Trophoblast cell (in vitro differentiated cells and primary cell): Measurements from ENCODE around the gene TIMP2. TPM values are rescaled to one million over a fixed set of nuclear protein-coding genes. Genes with fewer than 3 reads are reported as not detected.

ENCODE experiments used
- DNase-seq, 2 donors: peaks; one replicate each; pipeline ENCODE4 v3.0.0-alpha.2; 2016
- H2AFZ ChIP-seq: 2 replicates; pipeline ENCODE4 v1.6.1; 2013; ENCODE audit warnings: low read length, moderate library complexity, mild to moderate bottlenecking; ENCODE audit not compliant: insufficient read depth, poor library complexity
- H2AK5ac ChIP-seq: 2 replicates; pipeline ENCODE4 v1.6.1; 2013; ENCODE audit warnings: mild to moderate bottlenecking, low read length
- H2BK120ac ChIP-seq: 2 replicates; pipeline ENCODE4 v1.6.1; 2013; ENCODE audit warnings: low read length, mild to moderate bottlenecking, moderate library complexity; ENCODE audit not compliant: insufficient read depth, poor library complexity
- H2BK12ac ChIP-seq: 2 replicates; pipeline ENCODE4 v1.6.1; 2013; ENCODE audit warnings: mild to moderate bottlenecking, low read length, moderate library complexity
- H2BK5ac ChIP-seq: 2 replicates; pipeline ENCODE4 v1.6.1; 2013; ENCODE audit warnings: low read length, low read depth, moderate library complexity, mild to moderate bottlenecking; ENCODE audit not compliant: poor library complexity
- H3K14ac ChIP-seq: 2 replicates; pipeline ENCODE4 v1.6.1; 2013; ENCODE audit warnings: mild to moderate bottlenecking, low read length
- H3K18ac ChIP-seq: 2 replicates; pipeline ENCODE4 v1.6.1; 2013; ENCODE audit warnings: mild to moderate bottlenecking, low read length
- H3K23ac ChIP-seq: 2 replicates; pipeline ENCODE4 v1.6.1; 2013; ENCODE audit warnings: low read length
- H3K27ac ChIP-seq: 2 replicates; pipeline ENCODE4 v1.5.1; 2013; ENCODE audit warnings: low read depth, mild to moderate bottlenecking, inconsistent platforms, low read length, moderate library complexity
- H3K27me3 ChIP-seq: 2 replicates; pipeline ENCODE4 v1.6.1; 2013; ENCODE audit warnings: inconsistent platforms, mild to moderate bottlenecking, low read length, moderate library complexity; ENCODE audit not compliant: insufficient read depth
- H3K36me3 ChIP-seq, 2 experiments: 1 replicate in 1 of 2; 2 replicates in 1 of 2; pipeline ENCODE4 v1.6.1; 2013; ENCODE audit warnings: low read length in 2 of 2, mild to moderate bottlenecking in 2 of 2, moderate library complexity in 1 of 2; ENCODE audit not compliant: insufficient read depth in 2 of 2, control insufficient read depth in 1 of 2
- H3K4ac ChIP-seq: 2 replicates; pipeline ENCODE4 v1.6.1; 2013; ENCODE audit warnings: low read depth, mild to moderate bottlenecking, low read length, moderate library complexity
- H3K4me1 ChIP-seq, 2 experiments: 1 replicate in 1 of 2; 2 replicates in 1 of 2; pipeline ENCODE4 v1.6.1; 2013; ENCODE audit warnings: low read length in 2 of 2, mild to moderate bottlenecking in 2 of 2, moderate library complexity in 1 of 2; ENCODE audit not compliant: insufficient read depth in 2 of 2, control insufficient read depth in 1 of 2
- H3K4me2 ChIP-seq: 2 replicates; pipeline ENCODE4 v1.6.1; 2013; ENCODE audit warnings: inconsistent platforms, mild to moderate bottlenecking, low read length, moderate library complexity
- H3K4me3 ChIP-seq: 2 replicates; pipeline ENCODE4 v1.5.1; 2013; ENCODE audit warnings: mild to moderate bottlenecking, low read depth, low read length, inconsistent platforms
- H3K79me1 ChIP-seq: one replicate; pipeline ENCODE4 v1.6.1; 2013; ENCODE audit warnings: low read length
- H3K79me2 ChIP-seq: 2 replicates; pipeline ENCODE4 v1.6.1; 2013; ENCODE audit warnings: low read length, mild to moderate bottlenecking; ENCODE audit not compliant: control insufficient read depth, insufficient read depth, poor library complexity
- H3K9ac ChIP-seq: 2 replicates; pipeline ENCODE4 v1.6.1; 2013; ENCODE audit warnings: mild to moderate bottlenecking, low read length
- H3K9me3 ChIP-seq: 2 replicates; pipeline ENCODE4 v1.6.1; 2013; ENCODE audit warnings: low read depth, mild to moderate bottlenecking, control low read depth, inconsistent platforms, low read length; ENCODE audit not compliant: insufficient read depth
- H4K12ac ChIP-seq: 2 replicates; pipeline ENCODE4 v1.6.1; 2013; ENCODE audit warnings: low read depth, mild to moderate bottlenecking, low read length, moderate library complexity
- H4K8ac ChIP-seq: 2 replicates; pipeline ENCODE4 v1.6.1; 2013; ENCODE audit warnings: low read depth, mild to moderate bottlenecking, low read length, moderate library complexity
- H4K91ac ChIP-seq: one replicate; pipeline ENCODE4 v1.6.1; 2013; ENCODE audit warnings: low read depth, mild to moderate bottlenecking, low read length, moderate library complexity
- WGBS: extraction: QIAGEN DNeasy Blood & Tissue Kit; methylation state at CpG from one replicate; pipeline ENCODE4 v1.1.7; 2013; ENCODE audit warnings: missing lambda C conversion rate; ENCODE audit not compliant: insufficient read length, insufficient coverage; ENCODE audit errors: extremely low coverage; 5-methylcytosine and 5-hydroxymethylcytosine counted together
- polyA plus RNA-seq: library from polyadenylated mRNA; stranded (reverse); fragments of 200-250 nt; gene quantifications from 2 replicates; pipeline ENCODE4 v1.2.3, GENCODE V29; 2013

TIMP2 gene
- 53.1 and 56.6 TPM in 2 replicates for polyA plus RNA-seq

DNA sequence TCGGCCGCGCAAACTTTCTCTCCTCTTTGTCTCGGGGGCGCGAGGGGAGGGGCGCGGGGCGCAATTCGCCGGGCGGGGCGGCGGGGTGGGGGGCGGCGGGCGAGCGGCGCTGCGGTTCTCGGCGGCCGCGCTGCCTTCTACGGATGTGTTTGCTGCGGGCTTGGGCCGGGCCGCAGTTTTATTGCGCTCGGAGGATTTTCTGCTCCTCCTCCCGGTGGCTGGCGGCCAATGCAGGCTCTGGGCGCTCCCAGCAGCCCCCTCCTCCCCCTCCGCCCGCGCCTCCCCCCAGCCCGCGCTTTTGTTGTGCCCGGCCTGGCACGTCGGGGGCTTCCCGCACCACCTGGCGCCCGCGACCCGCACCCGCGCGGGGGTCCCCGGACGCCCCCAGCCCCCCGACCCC lies at the start of gene TIMP2:
TIMP2 (minus strand) TSS at position 154 of the 400 bp plus-strand sequence. CDS start 299 bp downstream, outside the sequence.
- no peak within 1 kb of the TSS for H2BK5ac ChIP-seq
- H2AFZ ChIP-seq = peak within 1 kb of the TSS; percentile 68
- peak within 1 kb of the TSS; percentile 59 for H3K9ac ChIP-seq
- no peaks in the 10 kb centered on the region for H3K9me3 ChIP-seq
- H3K79me1 ChIP-seq = peaks cover 9% of the 10 kb centered on the region
- no peak within 1 kb of the TSS for H3K23ac ChIP-seq
- peak within 1 kb of the TSS; percentile 69 for H4K91ac ChIP-seq
- WGBS = no CpG with 5 or more reads among the region's 52 CpGs
- H3K4ac ChIP-seq = peak within 1 kb of the TSS; percentile 89
- H3K36me3 ChIP-seq = peaks cover 0 to 5% of the 10 kb centered on the region in 2 experiments
- peak within 1 kb of the TSS; percentile 78 for H4K8ac ChIP-seq
- peak within 1 kb of the TSS; percentile 74 for H2BK12ac ChIP-seq
- peak; percentile 84 to 92 for DNase-seq
- H3K4me1 ChIP-seq = peaks cover 13% of the 10 kb centered on the region in 2 experiments
- H3K14ac ChIP-seq = peak within 1 kb of the TSS; percentile 62
- peak within 1 kb of the TSS; percentile 59 for H4K12ac ChIP-seq
- peak within 1 kb of the TSS; percentile 50 for H2AK5ac ChIP-seq
- peak within 1 kb of the TSS; percentile 71 for H3K18ac ChIP-seq
- no peaks in the 10 kb centered on the region for H3K27me3 ChIP-seq
- peak within 1 kb of the TSS; percentile 54 for H2BK120ac ChIP-seq
- H3K27ac ChIP-seq = no peak within 1 kb of the TSS
- peak within 1 kb of the TSS; percentile 80 for H3K4me3 ChIP-seq
- peaks cover 7% of the 10 kb centered on the region for H3K79me2 ChIP-seq
- peak within 1 kb of the TSS; percentile 96 for H3K4me2 ChIP-seq

DNA sequence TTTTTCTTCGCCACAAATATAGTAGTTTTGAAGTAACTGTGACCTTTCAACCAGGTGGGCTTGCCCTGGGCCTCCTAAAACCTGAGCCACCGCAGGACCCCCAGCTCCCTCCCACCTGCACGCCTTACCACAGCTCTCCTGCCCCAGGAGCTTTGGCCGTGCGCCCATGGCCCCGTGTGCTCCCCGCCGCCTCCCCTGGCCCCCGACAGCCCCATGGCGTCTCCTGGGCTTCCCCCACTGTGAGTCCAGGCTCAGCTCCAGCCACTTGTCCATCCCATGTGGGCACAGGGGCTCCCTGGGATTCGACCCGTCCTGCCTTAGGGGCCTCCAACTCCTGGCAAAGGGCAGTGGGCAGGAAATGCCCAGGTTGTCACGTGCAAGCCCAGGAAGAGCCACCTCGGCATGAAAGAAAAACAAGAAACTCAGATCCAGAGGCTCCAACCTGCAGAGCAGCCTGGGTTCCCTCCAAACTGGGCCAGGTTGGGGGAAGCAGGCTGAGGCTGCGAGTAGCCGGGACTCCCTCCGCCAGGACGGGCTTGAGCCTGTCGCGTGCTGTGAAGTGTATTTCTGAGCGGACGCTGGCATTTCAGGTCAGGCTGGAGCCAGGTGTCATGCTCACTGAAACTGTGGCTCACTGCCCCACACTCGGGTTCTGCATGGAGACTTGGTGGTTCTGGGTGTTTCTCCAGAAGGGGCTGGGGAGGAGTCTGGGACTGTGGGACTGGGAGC lies 48.8 kb upstream of the TIMP2 start:
- H2BK12ac ChIP-seq = peak overlapping the region; percentile 15
- H4K91ac ChIP-seq = no peak overlapping the region
- H2AFZ ChIP-seq = no peak overlapping the region
- no CpG with 5 or more reads among the region's 23 CpGs for WGBS
- no peak overlapping the region for H2BK5ac ChIP-seq
- no peak overlapping the region for H3K4me3 ChIP-seq
- H3K27ac ChIP-seq = no peak overlapping the region
- H3K9me3 ChIP-seq = no peaks in the 10 kb centered on the region
- peaks cover 14 to 16% of the 10 kb centered on the region in 2 experiments for H3K4me1 ChIP-seq
- H3K23ac ChIP-seq = no peak overlapping the region
- H3K79me1 ChIP-seq = peaks cover 14% of the 10 kb centered on the region
- H3K9ac ChIP-seq = no peak overlapping the region
- H3K27me3 ChIP-seq = no peaks in the 10 kb centered on the region
- H3K36me3 ChIP-seq = no peaks in the 10 kb centered on the region
- H2BK120ac ChIP-seq = peak overlapping the region; percentile 24
- H3K14ac ChIP-seq = peak overlapping the region; percentile 11
- DNase-seq = no peak
- no peak overlapping the region for H3K4ac ChIP-seq
- H4K12ac ChIP-seq = no peak overlapping the region
- no peak overlapping the region for H3K4me2 ChIP-seq
- H3K18ac ChIP-seq = no peak overlapping the region
- no peaks in the 10 kb centered on the region for H3K79me2 ChIP-seq
- peak overlapping the region; percentile 31 for H4K8ac ChIP-seq
- peak overlapping the region; percentile 21 for H2AK5ac ChIP-seq

GRCh38 chr17:78973196-78973595 lies 48.0 kb upstream of the TIMP2 start:
- Histone ChIP-seq H3K27me3 (no peaks in the 10 kb centered on the region), H2AFZ (peak overlapping the region; percentile 47), H4K91ac (peak overlapping the region; percentile 17), H2AK5ac (peak overlapping the region; percentile 32), H4K8ac (peak overlapping the region; percentile 89), H3K18ac (peak overlapping the region; percentile 53), H4K12ac (peak overlapping the region; percentile 79), H3K4ac (peak overlapping the region; percentile 12), H2BK5ac (peak overlapping the region; percentile 24), H2BK120ac (peak overlapping the region; percentile 67), H3K4me2 (no peak overlapping the region), H3K27ac (no peak overlapping the region), H3K79me2 (no peaks in the 10 kb centered on the region), H3K9me3 (no peaks in the 10 kb centered on the region), H2BK12ac (peak overlapping the region; percentile 47), H3K9ac (no peak overlapping the region), H3K23ac (no peak overlapping the region), H3K79me1 (peaks cover 14% of the 10 kb centered on the region), H3K4me1 (peaks cover 14 to 16% of the 10 kb centered on the region in 2 experiments), H3K4me3 (no peak overlapping the region), H3K36me3 (no peaks in the 10 kb centered on the region), H3K14ac (peak overlapping the region; percentile 77)
- peak; percentile 53 to 81 for DNase-seq
- no CpG with 5 or more reads among the region's 11 CpGs for WGBS

DNA sequence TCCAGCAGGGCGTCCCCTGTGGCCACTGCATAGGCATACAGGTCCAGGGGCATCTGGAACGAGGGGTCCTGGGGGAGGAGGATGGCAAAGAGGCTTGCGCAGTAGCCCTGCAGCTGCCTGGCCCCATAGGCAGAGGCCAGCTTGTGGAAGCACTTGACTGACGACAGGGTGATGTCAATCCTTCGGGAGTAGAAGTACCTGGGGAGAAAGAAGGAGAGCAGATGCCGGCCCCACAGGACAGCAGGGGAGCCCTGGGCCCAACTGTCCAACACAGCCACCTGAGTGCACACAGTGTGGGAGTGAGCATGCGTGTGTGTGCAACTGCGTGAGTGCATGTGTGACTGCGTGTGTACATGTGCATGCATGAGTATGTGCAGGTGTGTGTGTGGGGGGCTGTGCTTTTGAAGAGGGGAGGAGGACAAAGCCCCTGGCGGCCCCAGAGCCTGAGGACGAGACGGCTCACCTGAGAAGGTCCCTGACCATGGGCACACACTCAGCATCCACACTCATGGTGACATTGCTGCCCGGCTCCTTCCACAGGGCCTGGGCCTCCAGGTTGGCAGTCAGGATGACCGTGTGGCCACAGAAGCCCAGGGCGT lies 47.4 kb upstream of the TIMP2 start:
- no peaks in the 10 kb centered on the region for H3K27me3 ChIP-seq
- no peak overlapping the region for H2BK5ac ChIP-seq
- no CpG with 5 or more reads among the region's 15 CpGs for WGBS
- no peak overlapping the region for H3K4me2 ChIP-seq
- H2BK12ac ChIP-seq = peak overlapping the region; percentile 16
- DNase-seq = no peak
- H2BK120ac ChIP-seq = no peak overlapping the region
- H3K23ac ChIP-seq = no peak overlapping the region
- H3K79me1 ChIP-seq = peaks cover 14% of the 10 kb centered on the region
- no peak overlapping the region for H3K4ac ChIP-seq
- H4K12ac ChIP-seq = no peak overlapping the region
- H3K9ac ChIP-seq = no peak overlapping the region
- H2AFZ ChIP-seq = peak overlapping the region; percentile 47
- no peak overlapping the region for H3K4me3 ChIP-seq
- H3K36me3 ChIP-seq = no peaks in the 10 kb centered on the region
- peak overlapping the region; percentile 17 for H4K91ac ChIP-seq
- peak overlapping the region; percentile 29 for H2AK5ac ChIP-seq
- peak overlapping the region; percentile 3 for H3K14ac ChIP-seq
- no peak overlapping the region for H3K27ac ChIP-seq
- H4K8ac ChIP-seq = peak overlapping the region; percentile 89
- H3K4me1 ChIP-seq = peaks cover 14 to 16% of the 10 kb centered on the region in 2 experiments
- no peaks in the 10 kb centered on the region for H3K9me3 ChIP-seq
- H3K79me2 ChIP-seq = no peaks in the 10 kb centered on the region
- no peak overlapping the region for H3K18ac ChIP-seq
